Measurements from ENCODE around the gene GNG2. TPM values are rescaled to one million over a fixed set of nuclear protein-coding genes. Genes with fewer than 3 reads are reported as not detected.

Gene GNG2
- total RNA-seq, 1 donor from 2014 or later: 68.7 TPM

- intact Hi-C loops (cut with micrococcal nuclease): no loop called here
- no peak overlapping the region for H3K27ac Mint-ChIP-seq
- no peaks in the 10 kb centered on the region for H3K36me3 Mint-ChIP-seq (ENCODE audit: low read depth)
- H3K9me3 Mint-ChIP-seq: no peaks in the 10 kb centered on the region
- CTCF ChIA-PET: no interaction called here
- POLR2A ChIA-PET: no interaction called here
- peaks cover 14% of the 10 kb centered on the region for H3K4me1 Mint-ChIP-seq
- no peak overlapping the region for H3K4me3 Mint-ChIP-seq
- no peak for ATAC-seq (ENCODE audit: low read depth)
- H3K27me3 Mint-ChIP-seq: no peaks in the 10 kb centered on the region
- no peak for TF ChIP-seq CTCF (IDR thresholded peaks at IDR 0.05)
- DNase-seq: no peak
Observed at GRCh38 chr14:52018252-52018651, 157.8 kb downstream of the GNG2 start.

- intact Hi-C loops (cut with micrococcal nuclease): no loop called here
- TF ChIP-seq CTCF (IDR thresholded peaks at IDR 0.05): no peak
- CTCF ChIA-PET: no interaction called here
- peaks cover 14% of the 10 kb centered on the region for H3K4me1 Mint-ChIP-seq
- no peaks in the 10 kb centered on the region for H3K27me3 Mint-ChIP-seq
- H3K27ac Mint-ChIP-seq: no peak overlapping the region
- H3K36me3 Mint-ChIP-seq (ENCODE audit: low read depth): no peaks in the 10 kb centered on the region
- DNase-seq: no peak
- POLR2A ChIA-PET: no interaction called here
- H3K4me3 Mint-ChIP-seq: no peak overlapping the region
- H3K9me3 Mint-ChIP-seq: no peaks in the 10 kb centered on the region
- ATAC-seq (ENCODE audit: low read depth): no peak
Observed at GRCh38 chr14:52018970-52019369, 158.6 kb downstream of the GNG2 start.

Other genes with a start within 250 kb of the GNG2 start
- 0.32 and 0.33 TPM in 2 replicates for gene FRMD6, start 208.7 kb upstream of the GNG2 start, total RNA-seq
- gene RTRAF, start 128.9 kb downstream of the GNG2 start, total RNA-seq: 160 and 163 TPM in 2 replicates
- not detected in 2 replicates for gene NID2, start 208.4 kb downstream of the GNG2 start, total RNA-seq

Measured in activated B cell treated with CpG ODN at 0.5 μM for 24 hours (primary cell).